ENCODE results near the gene KCMF1. TPM values are rescaled to one million over a fixed set of nuclear protein-coding genes. Genes with fewer than 3 reads are reported as not detected.

KCMF1 gene
- total RNA-seq, 2 donors from 2014 or later: 96.2 to 118 TPM

GRCh38 chr2:85085563-85085962 lies 114.6 kb downstream of the KCMF1 start:
- intact Hi-C loops (cut with DNase I): no loop called here
- Histone ChIP-seq H3K27ac (no peak overlapping the region), H3K9me3 (no peaks in the 10 kb centered on the region), H3K4me1 (no peaks in the 10 kb centered on the region), H3K9ac (ENCODE audit: low read depth in 2 of 2, low read length in 2 of 2) (no peak overlapping the region), H3K4me3 (no peak overlapping the region), H3K36me3 (no peaks in the 10 kb centered on the region), H3K27me3 (no peaks in the 10 kb centered on the region)
- no peak for TF ChIP-seq CTCF (IDR thresholded peaks at IDR 0.05)
- DNase-seq: no peak

GRCh38 chr2:85087541-85087940 lies 116.6 kb downstream of the KCMF1 start:
- Histone ChIP-seq H3K27me3 (no peaks in the 10 kb centered on the region), H3K4me1 (no peaks in the 10 kb centered on the region), H3K4me3 (no peak overlapping the region), H3K9ac (ENCODE audit: low read depth in 2 of 2, low read length in 2 of 2) (no peak overlapping the region), H3K9me3 (no peaks in the 10 kb centered on the region), H3K27ac (no peak overlapping the region), H3K36me3 (no peaks in the 10 kb centered on the region)
- intact Hi-C loops (cut with DNase I): no loop called here
- no peak for DNase-seq
- no peak for TF ChIP-seq CTCF (IDR thresholded peaks at IDR 0.05)

GRCh38 chr2:85088921-85089320 lies 118.0 kb downstream of the KCMF1 start:
- H3K4me3 ChIP-seq: no peak overlapping the region
- no peaks in the 10 kb centered on the region for H3K9me3 ChIP-seq
- TF ChIP-seq CTCF (IDR thresholded peaks at IDR 0.05): no peak
- no peaks in the 10 kb centered on the region for H3K4me1 ChIP-seq
- no peak for DNase-seq
- H3K9ac ChIP-seq (ENCODE audit: low read depth in 2 of 2, low read length in 2 of 2): no peak overlapping the region
- intact Hi-C loops (cut with DNase I): no loop called here
- H3K27ac ChIP-seq: no peak overlapping the region
- H3K27me3 ChIP-seq: no peaks in the 10 kb centered on the region
- H3K36me3 ChIP-seq: no peaks in the 10 kb centered on the region

GRCh38 chr2:85089585-85089984 lies 118.6 kb downstream of the KCMF1 start:
- no peaks in the 10 kb centered on the region for H3K36me3 ChIP-seq
- no peak overlapping the region for H3K27ac ChIP-seq
- no peaks in the 10 kb centered on the region for H3K27me3 ChIP-seq
- no peaks in the 10 kb centered on the region for H3K4me1 ChIP-seq
- no peak for DNase-seq
- no peak overlapping the region for H3K4me3 ChIP-seq
- no peaks in the 10 kb centered on the region for H3K9me3 ChIP-seq
- intact Hi-C loops (cut with DNase I): no loop called here
- no peak for TF ChIP-seq CTCF (IDR thresholded peaks at IDR 0.05)
- no peak overlapping the region for H3K9ac ChIP-seq (ENCODE audit: low read depth in 2 of 2, low read length in 2 of 2)

GRCh38 chr2:85091838-85092237 lies 120.9 kb downstream of the KCMF1 start:
- Histone ChIP-seq H3K9me3 (no peaks in the 10 kb centered on the region), H3K27me3 (no peaks in the 10 kb centered on the region), H3K4me1 (no peaks in the 10 kb centered on the region), H3K9ac (ENCODE audit: low read depth in 2 of 2, low read length in 2 of 2) (no peak overlapping the region), H3K36me3 (no peaks in the 10 kb centered on the region), H3K4me3 (no peak overlapping the region), H3K27ac (no peak overlapping the region)
- no peak for DNase-seq
- TF ChIP-seq CTCF (IDR thresholded peaks at IDR 0.05): no peak
- intact Hi-C loops (cut with DNase I): no loop called here

GRCh38 chr2:85095094-85095493 lies 124.1 kb downstream of the KCMF1 start:
- TF ChIP-seq CTCF (IDR thresholded peaks at IDR 0.05): no peak
- intact Hi-C loops (cut with DNase I): no loop called here
- H3K9ac ChIP-seq (ENCODE audit: low read depth in 2 of 2, low read length in 2 of 2): no peak overlapping the region

More at GRCh38 chr2:85095094-85095493, 124.1 kb downstream of the KCMF1 start:
- no peaks in the 10 kb centered on the region for H3K36me3 ChIP-seq
- H3K27ac ChIP-seq: no peak overlapping the region
- no peaks in the 10 kb centered on the region for H3K27me3 ChIP-seq
- H3K4me1 ChIP-seq: no peaks in the 10 kb centered on the region
- no peaks in the 10 kb centered on the region for H3K9me3 ChIP-seq
- no peak for DNase-seq
- H3K4me3 ChIP-seq: no peak overlapping the region

Data from colonic mucosa (tissue), 4 donors.